Measurements from ENCODE around the gene ATP6V0D1.
"Not testable (repeated sequence)": the region's sequence is repeated elsewhere in the genome, so short reads cannot be mapped to it uniquely, and the experiment has no call there.

DNA sequence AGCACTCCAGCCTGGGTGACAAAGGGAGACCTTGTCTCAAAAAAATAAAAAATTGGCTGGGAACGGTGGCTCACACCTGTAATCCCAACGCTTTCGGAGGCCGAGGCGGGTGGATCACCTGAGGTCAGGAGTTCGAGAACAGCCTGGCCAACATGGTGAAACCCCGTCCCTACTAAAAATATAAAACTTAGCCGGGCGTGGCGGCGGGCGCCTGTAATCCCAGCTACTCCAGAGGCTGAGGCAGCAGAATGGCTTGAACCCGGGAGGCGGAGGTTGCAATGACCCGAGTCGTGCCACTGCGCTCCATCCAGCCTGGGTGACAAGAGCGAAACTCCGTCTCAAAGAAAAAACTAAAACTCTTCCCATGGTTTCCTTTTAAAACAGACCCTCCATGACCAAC, 65.5 kb downstream of the ATP6V0D1 start:
- TF ChIP-seq, protein P1, sequence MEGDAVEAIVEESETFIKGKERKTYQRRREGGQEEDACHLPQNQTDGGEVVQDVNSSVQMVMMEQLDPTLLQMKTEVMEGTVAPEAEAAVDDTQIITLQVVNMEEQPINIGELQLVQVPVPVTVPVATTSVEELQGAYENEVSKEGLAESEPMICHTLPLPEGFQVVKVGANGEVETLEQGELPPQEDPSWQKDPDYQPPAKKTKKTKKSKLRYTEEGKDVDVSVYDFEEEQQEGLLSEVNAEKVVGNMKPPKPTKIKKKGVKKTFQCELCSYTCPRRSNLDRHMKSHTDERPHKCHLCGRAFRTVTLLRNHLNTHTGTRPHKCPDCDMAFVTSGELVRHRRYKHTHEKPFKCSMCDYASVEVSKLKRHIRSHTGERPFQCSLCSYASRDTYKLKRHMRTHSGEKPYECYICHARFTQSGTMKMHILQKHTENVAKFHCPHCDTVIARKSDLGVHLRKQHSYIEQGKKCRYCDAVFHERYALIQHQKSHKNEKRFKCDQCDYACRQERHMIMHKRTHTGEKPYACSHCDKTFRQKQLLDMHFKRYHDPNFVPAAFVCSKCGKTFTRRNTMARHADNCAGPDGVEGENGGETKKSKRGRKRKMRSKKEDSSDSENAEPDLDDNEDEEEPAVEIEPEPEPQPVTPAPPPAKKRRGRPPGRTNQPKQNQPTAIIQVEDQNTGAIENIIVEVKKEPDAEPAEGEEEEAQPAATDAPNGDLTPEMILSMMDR (conservative IDR thresholded peaks at IDR 0.05): not testable (repeated sequence)
- TF ChIP-seq ZFX (IDR thresholded peaks at IDR 0.05): not testable (repeated sequence)
